Lower lobe of right lung (tissue), 2 donors: ENCODE measurements around the gene RBM20. TPM values are rescaled to one million over a fixed set of nuclear protein-coding genes. Genes with fewer than 3 reads are reported as not detected.

Experiments
- ATAC-seq, 2 donors: fragments of 200-7000 bp; cut with Tn5 transposase; one replicate each; pipeline ENCODE4 v1.9.1; 2020 to 2022; ENCODE audit warnings: mild to moderate bottlenecking in 2 of 2, moderate library complexity in 2 of 2
- DNase-seq: peaks from one replicate; pipeline ENCODE4 v3.0.0-alpha.2; 2020
- H3K27ac ChIP-seq: fragments of 200-600 bp; one replicate; pipeline ENCODE4 v1.8.0; 2022
- H3K27me3 ChIP-seq: fragments of 200-600 bp; one replicate; pipeline ENCODE4 v1.8.0; 2022; ENCODE audit warnings: low read depth
- H3K36me3 ChIP-seq: fragments of 200-600 bp; one replicate; pipeline ENCODE4 v1.8.0; 2022; ENCODE audit warnings: mild to moderate bottlenecking
- H3K4me1 ChIP-seq: fragments of 200-600 bp; one replicate; pipeline ENCODE4 v1.8.0; 2022
- H3K4me3 ChIP-seq: fragments of 200-600 bp; one replicate; pipeline ENCODE4 v1.8.0; 2022; ENCODE audit warnings: mild to moderate bottlenecking
- H3K9me3 ChIP-seq: fragments of 200-600 bp; one replicate; pipeline ENCODE4 v1.8.0; 2022
- CTCF ChIP-seq: fragments of 200-600 bp; IDR thresholded peaks from one replicate; pipeline ENCODE4 v1.8.0; 2022; ENCODE audit warnings: antibody characterized with exemption, mild to moderate bottlenecking
- intact Hi-C: fragments of 100-400 bp; cut with DNase I; formaldehyde crosslinking; loops from one replicate; pipeline ENCODE4 v1.11.0; 2022
- total RNA-seq: library from RNA; stranded (reverse); fragmentation: NEBNext Ultra II Directional; extraction: Animal tissue kit (Norgen Biotek cat#: 25700); gene quantifications from one replicate; pipeline ENCODE4 v1.2.1, GENCODE V29; 2021
- donor health status: DM: no; HTN: yes; CAD: no; lungs with severe emphysema.

Gene RBM20
- total RNA-seq, 1 donor from 2014 or later: 1.0 TPM

- Histone ChIP-seq H3K9me3 (no peaks in the 10 kb centered on the region), H3K4me3 (no peak overlapping the region), H3K27ac (no peak overlapping the region), H3K27me3 (peaks cover 34% of the 10 kb centered on the region), H3K4me1 (no peaks in the 10 kb centered on the region), H3K36me3 (no peaks in the 10 kb centered on the region)
- no peak for ATAC-seq
- DNase-seq: no peak
- intact Hi-C loops: no loop called here
- TF ChIP-seq CTCF: no peak
These were observed 114.1 kb downstream of the RBM20 start for GRCh38 chr10:110758128-110758765.

- intact Hi-C loops: no loop called here
- H3K9me3 ChIP-seq: no peaks in the 10 kb centered on the region
- DNase-seq (no peak), ATAC-seq (no peak)
- H3K27ac ChIP-seq: no peak overlapping the region
- no peaks in the 10 kb centered on the region for H3K36me3 ChIP-seq
- H3K27me3 ChIP-seq: peaks cover 34% of the 10 kb centered on the region
- TF ChIP-seq CTCF: no peak
- H3K4me3 ChIP-seq: no peak overlapping the region
- no peaks in the 10 kb centered on the region for H3K4me1 ChIP-seq
These were observed 114.8 kb downstream of the RBM20 start for GRCh38 chr10:110758898-110759297.

DNA sequence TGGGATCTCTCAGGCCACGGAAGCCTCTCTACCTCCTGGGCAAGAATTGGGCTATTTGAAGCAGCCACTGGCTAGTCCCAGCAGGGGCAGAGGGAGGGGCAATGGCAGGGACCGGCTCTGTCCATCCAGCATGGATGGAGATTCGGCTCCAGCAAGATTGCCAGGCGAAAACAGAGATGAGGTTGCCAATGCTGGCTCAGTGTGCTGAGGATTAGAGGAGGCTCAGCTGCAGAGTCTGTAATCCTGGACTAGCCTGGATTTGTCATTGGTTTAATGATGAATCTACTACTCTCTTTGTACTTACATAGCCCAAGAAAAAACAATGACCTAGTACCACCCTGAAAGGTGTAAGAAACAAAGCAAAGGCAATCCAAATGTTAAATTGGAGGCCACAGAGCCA lies 115.4 kb downstream of the RBM20 start:
- no peak for DNase-seq
- H3K4me3 ChIP-seq: no peak overlapping the region
- H3K9me3 ChIP-seq: no peaks in the 10 kb centered on the region
- TF ChIP-seq CTCF: no peak
- peaks cover 34% of the 10 kb centered on the region for H3K27me3 ChIP-seq
- no peaks in the 10 kb centered on the region for H3K36me3 ChIP-seq
- no peak for ATAC-seq
- intact Hi-C loops: no loop called here
- no peak overlapping the region for H3K27ac ChIP-seq
- H3K4me1 ChIP-seq: peaks cover under 1% of the 10 kb centered on the region

GRCh38 chr10:110762109-110762848 lies 118.1 kb downstream of the RBM20 start:
- Histone ChIP-seq H3K27ac (no peak overlapping the region), H3K9me3 (no peaks in the 10 kb centered on the region), H3K27me3 (peaks cover 21% of the 10 kb centered on the region), H3K4me3 (no peak overlapping the region), H3K36me3 (no peaks in the 10 kb centered on the region), H3K4me1 (peaks cover 5% of the 10 kb centered on the region)
- no peak for ATAC-seq
- no peak for TF ChIP-seq CTCF
- no peak for DNase-seq
- intact Hi-C loops: no loop called here

DNA sequence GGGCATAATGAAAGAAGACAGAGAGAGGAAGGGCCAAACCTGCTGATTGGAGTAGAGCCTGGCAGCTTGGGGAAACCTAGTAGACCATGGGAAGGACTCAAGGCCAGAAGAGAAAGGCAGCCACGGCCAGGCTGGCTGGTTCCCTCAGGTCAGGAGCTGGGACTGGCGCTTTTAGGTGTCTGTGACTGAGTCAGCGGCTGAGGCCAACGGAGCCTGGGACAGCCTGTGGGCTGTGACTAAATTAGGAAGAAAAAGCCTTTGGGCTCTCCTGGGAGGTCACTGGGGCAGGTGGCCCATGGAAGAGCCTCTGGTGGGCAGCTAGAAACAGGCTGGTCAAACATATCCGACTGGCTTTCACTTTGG lies 118.7 kb downstream of the RBM20 start:
- no peak for DNase-seq
- intact Hi-C loops: no loop called here
- no peak for ATAC-seq
- Histone ChIP-seq H3K4me1 (peaks cover 5% of the 10 kb centered on the region), H3K27me3 (peaks cover 16% of the 10 kb centered on the region), H3K9me3 (no peaks in the 10 kb centered on the region), H3K36me3 (no peaks in the 10 kb centered on the region), H3K4me3 (no peak overlapping the region), H3K27ac (no peak overlapping the region)
- no peak for TF ChIP-seq CTCF
